Endothelial cell of umbilical vein (primary cell): ENCODE data around the gene PHKG2. TPM values are rescaled to one million over a fixed set of nuclear protein-coding genes. Genes with fewer than 3 reads are reported as not detected.

Source experiments
- BruUV-seq: library from RNA; stranded (reverse); fragments of 400-500 nt; replicated peaks from 2 replicates; lab custom pipeline; 2021; lab: Mats Ljungman, UMichigan
- CTCF ChIA-PET: fragments of 300-600, 350-600 bp; sonication (Branson Sonifier 250); formaldehyde crosslinking; loops from one replicate; lab custom pipeline; 2021; ENCODE audit warnings: antibody characterized with exemption, inconsistent platforms; lab: Charles Lee
- POLR2A ChIA-PET: fragments of 300-600, 350-600 bp; sonication (Branson Sonifier 250); formaldehyde crosslinking; loops from one replicate; lab custom pipeline; 2021; ENCODE audit warnings: antibody characterized with exemption, inconsistent platforms; lab: Charles Lee
- DNase-seq: peaks from one replicate; pipeline ENCODE4 v3.0.0-alpha.2; 2011; ENCODE audit warnings: low read depth, low spot score
- FAIRE-seq: peaks from 2 replicates; lab custom pipeline; 2011; peaks lifted over from hg19 to GRCh38; lab: Jason Lieb, UNC
- H2AFZ ChIP-seq: 2 replicates; pipeline ENCODE4 v1.6.0; 2012; ENCODE audit warnings: low read depth, low read length, control low read depth, inconsistent platforms
- H3K27ac ChIP-seq: 2 replicates; pipeline ENCODE4 v1.5.1; 2011; ENCODE audit warnings: low read depth, mild to moderate bottlenecking, control low read depth, low read length, moderate library complexity; ENCODE audit not compliant: insufficient read depth
- H3K27me3 ChIP-seq, 2 experiments: 2 replicates each; pipeline versions ENCODE4 v1.6.0 to v1.6.1; 2011; ENCODE audit warnings: low read length in 2 of 2, mixed read lengths in 1 of 2; ENCODE audit not compliant: control insufficient read depth in 2 of 2, insufficient read depth in 2 of 2
- H3K36me3 ChIP-seq, 2 experiments: 2 replicates in 1 of 2; 3 replicates in 1 of 2; pipeline ENCODE4 v1.5.1; 2011; ENCODE audit warnings: low read length in 2 of 2, mild to moderate bottlenecking in 1 of 2, moderate library complexity in 1 of 2; ENCODE audit not compliant: control insufficient read depth in 2 of 2, insufficient read depth in 2 of 2; ENCODE audit errors: extremely low read depth in 1 of 2
- H3K4me1 ChIP-seq: 3 replicates; pipeline ENCODE4 v1.5.1; 2011; ENCODE audit warnings: mild to moderate bottlenecking, low read length; ENCODE audit not compliant: control insufficient read depth, insufficient read depth; ENCODE audit errors: extremely low read depth
- H3K4me2 ChIP-seq: 2 replicates; pipeline ENCODE4 v1.6.1; 2011; ENCODE audit warnings: low read length, control low read depth, mixed read lengths; ENCODE audit not compliant: insufficient read depth
- H3K4me3 ChIP-seq, 3 experiments: fragments of 200-600 bp in 1 of 3; sonication (generic), shearing (Covaris generic) in 1 of 3; replicated peaks in 1 of 3; 2 replicates each; pipeline ENCODE4 v1.5.1; 2011 to 2016; ENCODE audit warnings: control low read depth in 3 of 3, low read length in 3 of 3, mild to moderate bottlenecking in 2 of 3, inconsistent platforms in 1 of 3, low read depth in 1 of 3, moderate library complexity in 1 of 3; ENCODE audit not compliant: insufficient read depth in 1 of 3
- H3K79me2 ChIP-seq: 2 replicates; pipeline ENCODE4 v1.6.0; 2012; ENCODE audit warnings: low read length, inconsistent platforms; ENCODE audit not compliant: control insufficient read depth, insufficient read depth
- H3K9ac ChIP-seq: replicated peaks from 2 replicates; pipeline ENCODE3; 2011; ENCODE audit warnings: low read length, control low read depth; ENCODE audit not compliant: insufficient read depth; ENCODE audit errors: extremely low read depth
- H3K9me1 ChIP-seq: replicated peaks from 3 replicates; pipeline ENCODE4 v1.6.0; 2011; ENCODE audit warnings: mild to moderate bottlenecking, low read length; ENCODE audit not compliant: control insufficient read depth, insufficient read depth; ENCODE audit errors: extremely low read depth
- H3K9me3 ChIP-seq: replicated peaks from 2 replicates; pipeline ENCODE4 v1.5.1; 2012; ENCODE audit warnings: low read length, inconsistent platforms; ENCODE audit not compliant: control insufficient read depth, insufficient read depth
- H4K20me1 ChIP-seq: replicated peaks from 2 replicates; pipeline ENCODE3; 2011; ENCODE audit warnings: mild to moderate bottlenecking, low read length; ENCODE audit not compliant: control insufficient read depth, insufficient read depth; ENCODE audit errors: extremely low read depth
- EZH2 ChIP-seq: IDR thresholded peaks from 2 replicates; pipeline ENCODE4 v1.6.1; 2012; ENCODE audit warnings: borderline replicate concordance, low read depth, mild to moderate bottlenecking, moderate library complexity, low read length, inconsistent platforms; ENCODE audit not compliant: severe bottlenecking
- FOS ChIP-seq: IDR thresholded peaks from 2 replicates; pipeline ENCODE4 v1.6.1; 2011; ENCODE audit warnings: mild to moderate bottlenecking, low read length, moderate library complexity, borderline replicate concordance; ENCODE audit not compliant: insufficient read depth
- GATA2 ChIP-seq: IDR thresholded peaks from 2 replicates; pipeline ENCODE4 v1.7.0; 2011; ENCODE audit warnings: low read depth, mild to moderate bottlenecking, moderate library complexity, mixed read lengths, low read length; ENCODE audit not compliant: insufficient read length, insufficient read depth
- JUN ChIP-seq: IDR thresholded peaks from 2 replicates; pipeline ENCODE4 v1.6.1; 2011; ENCODE audit warnings: borderline replicate concordance, low read depth; ENCODE audit not compliant: insufficient read length, insufficient read depth
- MYC ChIP-seq: IDR thresholded peaks from one replicate; pipeline ENCODE4 v1.6.1; 2011; ENCODE audit warnings: mild to moderate bottlenecking, low read depth, low read length
- POLR2A ChIP-seq: IDR thresholded peaks from 2 replicates; pipeline ENCODE4 v1.6.1; 2012; ENCODE audit warnings: low read depth, mild to moderate bottlenecking, control low read depth, low read length
- POLR2AphosphoS5 ChIP-seq: IDR thresholded peaks from 2 replicates; pipeline ENCODE4 v1.6.1; 2012; ENCODE audit warnings: low read depth, mild to moderate bottlenecking, control low read depth, low read length, moderate library complexity; ENCODE audit not compliant: insufficient read depth
- dilution Hi-C: fragments of 300-500 bp; cut with MboI; formaldehyde crosslinking; loops from one replicate; pipeline ENCODE4 v1.15.0; 2019; ENCODE audit warnings: low sequenced_read_pairs; ENCODE audit not compliant: extremely low pct_ligation_motif_present
- intact Hi-C: fragments of 100-400 bp; cut with micrococcal nuclease; formaldehyde crosslinking; loops from one replicate; pipeline ENCODE4 v1.10.0; 2022
- polyA plus RNA-seq, 4 experiments: library from polyadenylated mRNA; depleted of rRNA in 3 of 4; stranded (reverse) in 3 of 4; unstranded in 1 of 4; fragments of >200 nt; gene quantifications; 2 replicates each; pipeline versions ENCODE4 v1.2.1 to v1.2.3, GENCODE V29; 2011 to 2012; ENCODE audit warnings: missing spikeins in 1 of 4
- total RNA-seq: library from RNA; stranded (reverse); gene quantifications from 2 replicates; pipeline ENCODE4 v1.2.3, GENCODE V29; 2021
- TF ChIP-seq, protein P1 (sequence below), 2 donors: IDR thresholded peaks; 1 replicate in 1 of 2; 2 replicates in 1 of 2; pipeline ENCODE4 v1.5.1; 2011; ENCODE audit warnings: low read length in 2 of 2, mild to moderate bottlenecking in 2 of 2, moderate library complexity in 2 of 2, control low read depth in 1 of 2, inconsistent platforms in 1 of 2, low read depth in 1 of 2; ENCODE audit not compliant: insufficient read depth in 1 of 2; ENCODE audit errors: extremely low read depth in 1 of 2
- TF ChIP-seq, protein P2 (sequence below): IDR thresholded peaks from 2 replicates; pipeline ENCODE4 v1.6.1; 2011; ENCODE audit not compliant: insufficient read depth, insufficient read length

PHKG2 gene
- total and polyA plus RNA-seq, 2 donors (not counting 3 experiments of a cell fraction or from before 2014, with no cell fraction given) = 33.0 to 48.8 TPM

DNA sequence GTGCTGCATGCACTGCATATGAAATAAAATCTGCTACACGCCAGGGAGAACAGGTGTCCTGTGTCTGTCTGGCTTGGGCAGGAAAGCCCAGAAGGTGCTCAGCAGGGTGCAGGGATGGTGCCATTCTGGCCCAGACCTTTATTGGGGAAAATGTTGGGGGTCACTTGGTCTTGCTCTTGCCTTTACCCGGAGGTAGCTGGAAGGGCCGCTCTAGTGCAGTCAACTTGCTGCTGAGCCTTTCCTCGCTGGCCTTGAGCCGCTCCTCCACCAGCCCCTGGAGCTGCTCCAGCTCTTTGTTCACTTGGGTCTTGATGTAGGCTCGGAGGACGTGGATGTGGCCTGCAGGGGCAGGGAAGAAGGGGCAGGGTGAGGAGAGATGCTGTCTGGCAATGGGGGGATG lies 9.1 kb downstream of the PHKG2 start:
- Histone ChIP-seq H3K4me1 (peaks cover 4% of the 10 kb centered on the region), H3K79me2 (no peaks in the 10 kb centered on the region), H4K20me1 (no peaks in the 10 kb centered on the region), H3K4me2 (no peak overlapping the region), H3K27me3 (no peaks in the 10 kb centered on the region), H3K9me3 (no peaks in the 10 kb centered on the region), H2AFZ (no peak overlapping the region), H3K36me3 (peaks cover 3 to 22% of the 10 kb centered on the region in 2 experiments), H3K4me3 (no peak overlapping the region), H3K9me1 (no peaks in the 10 kb centered on the region), H3K27ac (no peak overlapping the region), H3K9ac (no peak overlapping the region)
- no TSS peak for BruUV-seq
- TF ChIP-seq, protein P1, sequence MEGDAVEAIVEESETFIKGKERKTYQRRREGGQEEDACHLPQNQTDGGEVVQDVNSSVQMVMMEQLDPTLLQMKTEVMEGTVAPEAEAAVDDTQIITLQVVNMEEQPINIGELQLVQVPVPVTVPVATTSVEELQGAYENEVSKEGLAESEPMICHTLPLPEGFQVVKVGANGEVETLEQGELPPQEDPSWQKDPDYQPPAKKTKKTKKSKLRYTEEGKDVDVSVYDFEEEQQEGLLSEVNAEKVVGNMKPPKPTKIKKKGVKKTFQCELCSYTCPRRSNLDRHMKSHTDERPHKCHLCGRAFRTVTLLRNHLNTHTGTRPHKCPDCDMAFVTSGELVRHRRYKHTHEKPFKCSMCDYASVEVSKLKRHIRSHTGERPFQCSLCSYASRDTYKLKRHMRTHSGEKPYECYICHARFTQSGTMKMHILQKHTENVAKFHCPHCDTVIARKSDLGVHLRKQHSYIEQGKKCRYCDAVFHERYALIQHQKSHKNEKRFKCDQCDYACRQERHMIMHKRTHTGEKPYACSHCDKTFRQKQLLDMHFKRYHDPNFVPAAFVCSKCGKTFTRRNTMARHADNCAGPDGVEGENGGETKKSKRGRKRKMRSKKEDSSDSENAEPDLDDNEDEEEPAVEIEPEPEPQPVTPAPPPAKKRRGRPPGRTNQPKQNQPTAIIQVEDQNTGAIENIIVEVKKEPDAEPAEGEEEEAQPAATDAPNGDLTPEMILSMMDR (IDR thresholded peaks at IDR 0.05; ENCODE audit: extremely low read depth in 1 of 2, insufficient read depth in 1 of 2, low read depth in 1 of 2, low read length in 2 of 2) = no peak
- TF ChIP-seq GATA2 = no peak
- TF ChIP-seq POLR2AphosphoS5 = no peak
- no peak for TF ChIP-seq JUN
- no peak for TF ChIP-seq MYC
- no peak for TF ChIP-seq FOS
- TF ChIP-seq, protein P2, sequence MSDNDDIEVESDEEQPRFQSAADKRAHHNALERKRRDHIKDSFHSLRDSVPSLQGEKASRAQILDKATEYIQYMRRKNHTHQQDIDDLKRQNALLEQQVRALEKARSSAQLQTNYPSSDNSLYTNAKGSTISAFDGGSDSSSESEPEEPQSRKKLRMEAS = no peak
- no peak for TF ChIP-seq POLR2A
- TF ChIP-seq EZH2 = no peak
- ChIA-PET CTCF (interaction anchor here (1.7 kb wide), 1 partner anchor 9 kb away, joined by 3 read pairs; the partner anchor contains the start of gene PHKG2), POLR2A (no interaction called here)
- intact Hi-C loops (no loop called here), dilution Hi-C loops (no loop called here)
- FAIRE-seq (no peak), DNase-seq (no peak)
